GM12878 (cell line): ENCODE results near the gene TIPIN. TPM values are rescaled to one million over a fixed set of nuclear protein-coding genes. Genes with fewer than 3 reads are reported as not detected.

Source experiments
- ATAC-seq: fragments of 200-7000 bp; cut with Tn5 transposase; 3 replicates; pipeline ENCODE4 v1.9.1; 2020; ENCODE audit warnings: mild to moderate bottlenecking, moderate library complexity
- BruUV-seq: library from RNA; stranded (reverse); fragments of 400-500 nt; replicated peaks from 2 replicates; lab custom pipeline; 2021; lab: Mats Ljungman, UMichigan
- CTCF ChIA-PET: fragments of 300-600 bp; sonication (Branson Sonifier 250); formaldehyde crosslinking; extraction: SDS; loops from one replicate; lab custom pipeline; 2021; ENCODE audit warnings: inconsistent platforms; lab: Yijun Ruan, JAX
- POLR2A ChIA-PET: fragments of 350-600 bp; formaldehyde crosslinking; extraction: SDS; loops from one replicate; lab custom pipeline; 2021; ENCODE audit warnings: inconsistent platforms; lab: Charles Lee
- RAD21 ChIA-PET: fragments of 300-600 bp; sonication (Branson Sonifier 250); formaldehyde crosslinking; loops from one replicate; lab custom pipeline; 2023; ENCODE audit warnings: antibody characterized with exemption; ENCODE audit not compliant: unreplicated experiment; lab: Charles Lee
- SMC1A ChIA-PET: fragments of 300-600 bp; sonication (Branson Sonifier 250); formaldehyde crosslinking; loops from one replicate; lab custom pipeline; 2023; ENCODE audit not compliant: unreplicated experiment, uncharacterized antibody; lab: Charles Lee
- DNase-seq: peaks from one replicate; pipeline ENCODE4 v3.0.0-alpha.2; 2011; ENCODE audit warnings: low read depth, low spot score
- FAIRE-seq: peaks from 3 replicates; lab custom pipeline; 2011; peaks lifted over from hg19 to GRCh38; lab: Jason Lieb, UNC
- H2AFZ ChIP-seq: 2 replicates; pipeline ENCODE4 v1.6.0; 2011; ENCODE audit warnings: low read depth, low read length, control low read depth; ENCODE audit not compliant: control insufficient read depth
- H3K27ac ChIP-seq: 2 replicates; pipeline ENCODE4 v1.5.1; 2011; ENCODE audit warnings: control low read depth; ENCODE audit not compliant: control insufficient read depth, insufficient read depth
- H3K27me3 ChIP-seq, 2 experiments: replicated peaks in 1 of 2; 2 replicates each; pipeline versions ENCODE4 v1.6.0 to v1.6.1; 2011; ENCODE audit warnings: low read length in 1 of 2; ENCODE audit not compliant: control insufficient read depth in 2 of 2, insufficient read depth in 2 of 2
- H3K36me3 ChIP-seq, 2 experiments: 2 replicates each; pipeline ENCODE4 v1.5.1; 2011; ENCODE audit warnings: low read length in 1 of 2; ENCODE audit not compliant: control insufficient read depth in 2 of 2, insufficient read depth in 2 of 2
- H3K4me1 ChIP-seq: 2 replicates; pipeline ENCODE4 v1.6.1; 2011; ENCODE audit warnings: mild to moderate bottlenecking, low read length, moderate library complexity, mixed read lengths; ENCODE audit not compliant: control insufficient read depth, insufficient read depth
- H3K4me2 ChIP-seq: 2 replicates; pipeline ENCODE4 v1.6.0; 2011; ENCODE audit warnings: control low read depth; ENCODE audit not compliant: control insufficient read depth, insufficient read depth
- H3K4me3 ChIP-seq: fragments of 200-600 bp; sonication (generic); 2 replicates; pipeline ENCODE4 v1.5.1; 2016
- H3K79me2 ChIP-seq: 2 replicates; pipeline ENCODE4 v1.6.0; 2011; ENCODE audit warnings: low read length; ENCODE audit not compliant: control insufficient read depth, insufficient read depth
- H3K9ac ChIP-seq: 2 replicates; pipeline ENCODE4 v1.8.0; 2011; ENCODE audit warnings: low read length, control low read depth, mixed read lengths; ENCODE audit not compliant: control insufficient read depth, insufficient read depth
- H3K9me3 ChIP-seq: replicated peaks from 3 replicates; pipeline ENCODE4 v1.5.1; 2011; ENCODE audit warnings: mild to moderate bottlenecking, low read length; ENCODE audit not compliant: control insufficient read depth, insufficient read depth
- H4K20me1 ChIP-seq: 2 replicates; pipeline ENCODE4 v1.6.0; 2011; ENCODE audit not compliant: control insufficient read depth, insufficient read depth
- ATF2 ChIP-seq: IDR thresholded peaks from 2 replicates; pipeline ENCODE4 v1.6.1; 2012; ENCODE audit warnings: low read length, inconsistent platforms
- BCL3 ChIP-seq: IDR thresholded peaks from 2 replicates; pipeline ENCODE4 v1.6.1; 2011; ENCODE audit warnings: borderline replicate concordance, low read depth, mild to moderate bottlenecking, moderate library complexity, low read length; ENCODE audit not compliant: insufficient read depth, poor library complexity, severe bottlenecking
- BHLHE40 ChIP-seq, 2 experiments: fragments of 450-650 bp in 1 of 2; IDR thresholded peaks; 2 replicates each; pipeline ENCODE4 v1.6.1; 2011 to 2017; ENCODE audit warnings: low read depth in 2 of 2, borderline replicate concordance in 1 of 2, improper control_type of control experiment in 1 of 2, low read length in 1 of 2, mild to moderate bottlenecking in 1 of 2
- BRCA1 ChIP-seq: IDR thresholded peaks from 2 replicates; pipeline ENCODE4 v1.6.1; 2011; ENCODE audit warnings: low read depth, low read length, improper control_type of control experiment
- HCFC1 ChIP-seq: fragments of 150-350 bp; IDR thresholded peaks from 2 replicates; pipeline ENCODE4 v1.6.1; 2014; ENCODE audit warnings: low read length
- IKZF2 ChIP-seq, 2 experiments: fragments of 450-650 bp; IDR thresholded peaks; 2 replicates each; pipeline ENCODE4 v1.6.1; 2017; ENCODE audit warnings: mild to moderate bottlenecking in 2 of 2, moderate library complexity in 2 of 2
- MLLT1 ChIP-seq: fragments of 450-650 bp; IDR thresholded peaks from 2 replicates; pipeline ENCODE4 v1.6.1; 2016; ENCODE audit warnings: mild to moderate bottlenecking
- NBN ChIP-seq: fragments of 450-650 bp; IDR thresholded peaks from 2 replicates; pipeline ENCODE4 v1.6.1; 2016
- NR2C2 ChIP-seq: IDR thresholded peaks from 2 replicates; pipeline ENCODE4 v1.6.1; 2011; ENCODE audit warnings: borderline replicate concordance, low read depth; ENCODE audit not compliant: control insufficient read depth, insufficient read length
- NRF1 ChIP-seq: conservative IDR thresholded peaks from 2 replicates; pipeline ENCODE4 v1.6.1; 2011; ENCODE audit warnings: mild to moderate bottlenecking, low read depth, low read length, improper control_type of control experiment
- PAX5 ChIP-seq: IDR thresholded peaks from 2 replicates; pipeline ENCODE4 v1.6.1; 2011; ENCODE audit warnings: low read depth, low read length, borderline replicate concordance
- SMARCA5 ChIP-seq: fragments of 450-650 bp; IDR thresholded peaks from 2 replicates; pipeline ENCODE4 v1.6.1; 2017; ENCODE audit warnings: mild to moderate bottlenecking
- TCF12 ChIP-seq: IDR thresholded peaks from 2 replicates; pipeline ENCODE4 v1.6.1; 2011; ENCODE audit warnings: low read depth, mild to moderate bottlenecking, low read length
- ZNF384 ChIP-seq: IDR thresholded peaks from 2 replicates; pipeline ENCODE4 v1.6.1; 2012; ENCODE audit warnings: low read depth, mild to moderate bottlenecking, low read length, improper control_type of control experiment, borderline replicate concordance
- WGBS: methylation state at CpG from one replicate; pipeline ENCODE4 v1.1.6; 2016; ENCODE audit warnings: low lambda C conversion rate; ENCODE audit not compliant: insufficient replicate concordance, insufficient coverage; ENCODE audit errors: missing lambda C conversion rate; 5-methylcytosine and 5-hydroxymethylcytosine counted together
- in situ Hi-C: fragments of 300-500 bp; cut with MboI; formaldehyde crosslinking; loops from 9 replicates; pipeline ENCODE4 v1.14.3; 2018; ENCODE audit warnings: mixed read lengths
- intact Hi-C: fragments of 100-400 bp; cut with micrococcal nuclease; formaldehyde crosslinking; loops from one replicate; pipeline ENCODE4 v1.14.2; 2022; ENCODE audit not compliant: unreplicated experiment
- polyA plus RNA-seq, 11 experiments: library from polyadenylated mRNA; depleted of rRNA in 4 of 11; unstranded in 6 of 11; stranded (reverse) in 5 of 11; fragments of >200 nt; fragmentation: Nextera tagmentation in 4 of 11; fragmentation: Illumina TruSeq in 1 of 11; extraction: Ambion mirVana in 4 of 11; extraction: Trizol in 1 of 11; gene quantifications; 1 replicate in 1 of 11; 2 replicates in 10 of 11; pipeline versions ENCODE4 v1.2.1 to v1.2.3, GENCODE V29; 2011 to 2016; ENCODE audit warnings: inconsistent platforms in 2 of 11, missing spikeins in 2 of 11, low read depth in 1 of 11
- total RNA-seq, 4 experiments: library from RNA; depleted of rRNA in 3 of 4; stranded (reverse); fragments of >200 nt in 3 of 4; fragmentation: Illumina TruSeq in 1 of 4; extraction: Trizol in 1 of 4; gene quantifications; 2 replicates each; pipeline versions ENCODE4 v1.2.1 to v1.2.3, GENCODE V29; 2013 to 2021

Gene TIPIN
- total and polyA plus RNA-seq, 10 of the 15 experiments (the other 5 are each of a cell fraction or from before 2014, with no cell fraction given): 21.1 to 69.2 (median 47.0) TPM

GRCh38 chr15:66389098-66389858 is 32.8 kb upstream of the TIPIN start:
- Histone ChIP-seq H3K79me2 (peaks cover 84% of the 10 kb centered on the region), H2AFZ (no peak overlapping the region), H3K9me3 (no peaks in the 10 kb centered on the region), H3K27me3 (no peaks in the 10 kb centered on the region), H4K20me1 (no peaks in the 10 kb centered on the region), H3K27ac (peak overlapping the region; percentile 78), H3K36me3 (no peaks in the 10 kb centered on the region), H3K4me2 (peak overlapping the region; percentile 52), H3K4me1 (peaks cover 17% of the 10 kb centered on the region; the same call in 1 of the 2 replicates), H3K4me3 (peak overlapping the region; percentile 100), H3K9ac (peak overlapping the region; percentile 24)
- BruUV-seq: no TSS peak
- FAIRE-seq: no peak
- SMC1A ChIA-PET: interaction anchor here (0.6 to 6.8 kb wide), 17 partner anchors 15 to 1614 kb away, joined by 3 to 53 read pairs (median 6); partner anchors contain the start of genes RPL4, SNAPC5 and ZWILCH
- DNase-seq: no peak
- RAD21 ChIA-PET: interaction anchor here (0.6 to 7.6 kb wide), 15 partner anchors 14 to 116 kb away, joined by 3 to 119 read pairs (median 4); partner anchors contain the start of genes SNAPC5 and ZWILCH
- intact Hi-C loops (no loop called here), in situ Hi-C loops (no loop called here)
- WGBS: 13% methylated on average over 12 of the region's 14 CpGs
- POLR2A ChIA-PET: interaction anchor here (0.6 to 9.7 kb wide), 12 partner anchors 13 to 1007 kb away, joined by 3 to 120 read pairs (median 5); partner anchors contain the start of genes SNAPC5 and TIPIN
- peak; percentile 25 for ATAC-seq
- CTCF ChIA-PET: interaction anchor here (1.4 to 5.5 kb wide), 6 partner anchors 13 to 109 kb away, joined by 4 to 90 read pairs (median 20); partner anchors contain the start of genes SNAPC5 and TIPIN
- peak; percentile 79 for TF ChIP-seq MLLT1
- peak; percentile 11 for TF ChIP-seq BCL3
- peak; percentile 78 to 96 for TF ChIP-seq BHLHE40 (IDR thresholded peaks at IDR 0.05; ENCODE audit: borderline replicate concordance in 1 of 2, low read depth in 2 of 2, low read length in 1 of 2)
- peak in 1 of 2 experiments; percentile 36; a peak in 1 of 4 replicates for TF ChIP-seq IKZF2 (IDR thresholded peaks at IDR 0.05)
- peak; percentile 88 for TF ChIP-seq PAX5
- TF ChIP-seq HCFC1: no peak
- no peak for TF ChIP-seq NRF1
- 0 out of 2 replicates have a peak, but pooled peaks have one; percentile 74 for TF ChIP-seq NBN
- peak; percentile 76 for TF ChIP-seq ZNF384
- TF ChIP-seq SMARCA5: peak; percentile 78
- TF ChIP-seq TCF12: no peak
- no peak for TF ChIP-seq BRCA1
- 0 out of 2 replicates have a peak, but pooled peaks have one; percentile 52 for TF ChIP-seq ATF2
- no peak for TF ChIP-seq NR2C2
